Tracheal epithelial cell (primary cell): ENCODE results near the gene ATP5PB. TPM values are rescaled to one million over a fixed set of nuclear protein-coding genes. Genes with fewer than 3 reads are reported as not detected.

Experiments used
- total RNA-seq: library from RNA; depleted of rRNA; stranded (reverse); fragments of >200 nt; gene quantifications from 2 replicates; pipeline ENCODE4 v1.2.1, GENCODE V29; 2014

ATP5PB gene
- 239 and 249 TPM in 2 replicates for total RNA-seq

GRCh38 chr1:111448918-111449702 lies at the start of gene ATP5PB, which contains the start of gene WDR77:
Gene ATP5PB, plus strand, starts transcription at chr1:111449464. Its CDS starts 78 bp downstream, at chr1:111449542.
Gene WDR77, minus strand, starts transcription at chr1:111449256. Its CDS starts 87 bp downstream, at chr1:111449169.

GRCh38 chr1:111503585-111504060 lies 54.4 kb downstream of the ATP5PB start, which contains the start of the genes ADORA3 and TMIGD3:
Gene ADORA3, minus strand, starts transcription at chr1:111503633. Its CDS starts 279 bp downstream, at chr1:111503354.
Gene TMIGD3, minus strand, starts transcription at chr1:111503633. Its CDS starts 279 bp downstream, at chr1:111503354.

Other genes starting within 250 kb of the ATP5PB start
- 21.7 and 28.3 TPM in 2 replicates for gene DENND2D, start 248.8 kb upstream of the ATP5PB start, total RNA-seq
- 0.96 TPM in 1 of 2 replicates, not detected in the other for gene CHI3L2, start 221.8 kb upstream of the ATP5PB start, total RNA-seq
- gene CHIA, start 158.6 kb upstream of the ATP5PB start, total RNA-seq, result not detected in 2 replicates
- 0.64 and 1.2 TPM in 2 replicates for gene OVGP1, start 21.7 kb upstream of the ATP5PB start, total RNA-seq
- gene WDR77, start 208 bp upstream of the ATP5PB start, total RNA-seq, result 47.7 and 66.5 TPM in 2 replicates
- gene C1orf162, start 24.5 kb downstream of the ATP5PB start, total RNA-seq, result 0.24 TPM in 1 of 2 replicates, not detected in the other
- not detected in 2 replicates for gene ADORA3, start 54.2 kb downstream of the ATP5PB start, total RNA-seq
- gene TMIGD3, start 54.2 kb downstream of the ATP5PB start, total RNA-seq, result not detected in 2 replicates
- 17.6 and 20.0 TPM in 2 replicates for gene RAP1A, start 170.3 kb downstream of the ATP5PB start, total RNA-seq